Occipital lobe (tissue), 2 donors: Measurements from ENCODE around the gene MX1. TPM values are rescaled to one million over a fixed set of nuclear protein-coding genes. Genes with fewer than 3 reads are reported as not detected.

Experiments used
- DNase-seq: peaks from one replicate; lab custom pipeline; 2025; lab: John Stamatoyannopoulos, UW
- total RNA-seq: library from RNA; depleted of rRNA; stranded (reverse); fragments of >200 nt; gene quantifications from one replicate; pipeline ENCODE4 v1.2.3, GENCODE V29; 2014

The MX1 gene
- total RNA-seq, 1 donor from 2014 or later: 12.2 TPM

GRCh38 chr21:41431788-41432548, 5.9 kb downstream of the MX1 start:
- no peak for DNase-seq

- no peak for DNase-seq
These were observed 6.8 kb downstream of the MX1 start for GRCh38 chr21:41432562-41433460.

GRCh38 chr21:41433566-41433965, 7.5 kb downstream of the MX1 start:
- DNase-seq: no peak

- DNase-seq: no peak
These were observed 9.7 kb downstream of the MX1 start for GRCh38 chr21:41435706-41436105.

GRCh38 chr21:41437729-41438128, 11.7 kb downstream of the MX1 start:
- no peak for DNase-seq

- DNase-seq: no peak
These were observed 12.5 kb downstream of the MX1 start for GRCh38 chr21:41438425-41439113.

GRCh38 chr21:41439248-41439647, 13.2 kb downstream of the MX1 start:
- no peak for DNase-seq

GRCh38 chr21:41441546-41441945, 15.5 kb downstream of the MX1 start:
- DNase-seq: no peak

- no peak for DNase-seq
These were observed 16.6 kb downstream of the MX1 start for GRCh38 chr21:41442481-41443186.

- no peak for DNase-seq
These were observed 17.5 kb downstream of the MX1 start for GRCh38 chr21:41443562-41443961.

GRCh38 chr21:41444703-41445464, 18.8 kb downstream of the MX1 start:
- no peak for DNase-seq

GRCh38 chr21:41445465-41445862, 19.4 kb downstream of the MX1 start:
- DNase-seq: no peak

- DNase-seq: no peak
These were observed 20.5 kb downstream of the MX1 start for GRCh38 chr21:41446586-41446985.

GRCh38 chr21:41447356-41447755, 21.3 kb downstream of the MX1 start:
- no peak for DNase-seq

GRCh38 chr21:41449613-41450012, 23.6 kb downstream of the MX1 start:
- no peak for DNase-seq

GRCh38 chr21:41451753-41452676, 26.0 kb downstream of the MX1 start:
- no peak for DNase-seq

- DNase-seq: no peak
These were observed 27.2 kb downstream of the MX1 start for GRCh38 chr21:41453198-41453597.

- DNase-seq: no peak
These were observed 27.7 kb downstream of the MX1 start for GRCh38 chr21:41453761-41454160.

GRCh38 chr21:41458121-41458520, 32.1 kb downstream of the MX1 start:
- no peak for DNase-seq

GRCh38 chr21:41458559-41458958, 32.5 kb downstream of the MX1 start:
- DNase-seq: no peak
